GM19324 (cell line): Measurements from ENCODE around the gene RPS2.
"Not testable (repeated sequence)": the region's sequence is repeated elsewhere in the genome, so short reads cannot be mapped to it uniquely, and the experiment has no call there.

Source experiments
- ATAC-seq: cut with Tn5 transposase; IDR thresholded peaks from one replicate; pipeline ENCODE4 v1.9.1; 2021; ENCODE audit warnings: mild to moderate bottlenecking, moderate library complexity; ENCODE audit not compliant: unreplicated experiment, low FRiP score

The RPS2 gene

GRCh38 chr16:1924095-1924494 is 40.5 kb downstream of the RPS2 start:
- no peak for ATAC-seq

- no peak for ATAC-seq
These were observed 41.2 kb downstream of the RPS2 start for GRCh38 chr16:1923299-1924034.

GRCh38 chr16:1922357-1922756 is 42.3 kb downstream of the RPS2 start:
- no peak for ATAC-seq

- no peak for ATAC-seq
These were observed 43.9 kb downstream of the RPS2 start for GRCh38 chr16:1920727-1921171.

- ATAC-seq, result not testable (repeated sequence)
These were observed 44.5 kb downstream of the RPS2 start for GRCh38 chr16:1920122-1920521.

GRCh38 chr16:1919327-1919998 is 45.2 kb downstream of the RPS2 start:
- ATAC-seq, result no peak

GRCh38 chr16:1918351-1919326 is 46.0 kb downstream of the RPS2 start, which contains the start of gene HS3ST6:
HS3ST6 (minus strand) TSS chr16:1918415; CDS start chr16:1918323, 92 bp downstream.
- ATAC-seq, result no peak

GRCh38 chr16:1917665-1918350 is 46.8 kb downstream of the RPS2 start:
- no peak for ATAC-seq

- no peak for ATAC-seq
These were observed 47.5 kb downstream of the RPS2 start for GRCh38 chr16:1917056-1917664.

- no peak for ATAC-seq
These were observed 48.0 kb downstream of the RPS2 start for GRCh38 chr16:1916640-1916990.

GRCh38 chr16:1915732-1916639 is 48.6 kb downstream of the RPS2 start:
- ATAC-seq, result no peak

GRCh38 chr16:1914988-1915387 is 49.6 kb downstream of the RPS2 start:
- no peak for ATAC-seq

GRCh38 chr16:1914084-1914608 is 50.5 kb downstream of the RPS2 start:
- ATAC-seq, result no peak

- ATAC-seq, result no peak
These were observed 51.1 kb downstream of the RPS2 start for GRCh38 chr16:1913327-1914083.

GRCh38 chr16:1912215-1912543 is 52.4 kb downstream of the RPS2 start:
- no peak for ATAC-seq
